Astrocyte of the hippocampus (primary cell): ENCODE data around the gene PLA2G15.
A peak's percentile ranks its signal among the peaks of the same experiment; 100 is the strongest.

Experiments
- DNase-seq: peaks from one replicate; pipeline ENCODE4 v3.0.0; 2011; ENCODE audit warnings: low read depth, low spot score

Gene PLA2G15

GRCh38 chr16:68244903-68245853, at the start of gene PLA2G15:
TSS of gene PLA2G15 (plus strand) at chr16:68245373. CDS start at chr16:68245427, 54 bp downstream.
- peak; percentile 99 for DNase-seq

GRCh38 chr16:68197250-68197649, 47.9 kb upstream of the PLA2G15 start:
- DNase-seq, result peak; percentile 42

- DNase-seq, result peak; percentile 46
Measured at GRCh38 chr16:68200088-68200783, 44.9 kb upstream of the PLA2G15 start.

GRCh38 chr16:68202091-68202519, 43.1 kb upstream of the PLA2G15 start:
- peak; percentile 4 for DNase-seq

- no peak for DNase-seq
Measured at GRCh38 chr16:68206245-68206644, 38.9 kb upstream of the PLA2G15 start.

GRCh38 chr16:68214726-68215125, 30.4 kb upstream of the PLA2G15 start:
- no peak for DNase-seq

GRCh38 chr16:68215302-68215701, 29.9 kb upstream of the PLA2G15 start:
- no peak for DNase-seq

GRCh38 chr16:68216240-68216639, 28.9 kb upstream of the PLA2G15 start:
- no peak for DNase-seq

GRCh38 chr16:68217506-68217905, 27.7 kb upstream of the PLA2G15 start:
- no peak for DNase-seq

- no peak for DNase-seq
Measured at GRCh38 chr16:68219725-68220351, 25.3 kb upstream of the PLA2G15 start.

- DNase-seq, result no peak
Measured at GRCh38 chr16:68223072-68223471, 22.1 kb upstream of the PLA2G15 start.

- no peak for DNase-seq
Measured at GRCh38 chr16:68226116-68226515, 19.1 kb upstream of the PLA2G15 start.

GRCh38 chr16:68227183-68227793, 17.9 kb upstream of the PLA2G15 start:
- DNase-seq, result no peak

GRCh38 chr16:68227850-68228553, 17.2 kb upstream of the PLA2G15 start:
- DNase-seq, result no peak

GRCh38 chr16:68228652-68229051, 16.5 kb upstream of the PLA2G15 start:
- DNase-seq, result no peak

GRCh38 chr16:68229431-68230175, 15.6 kb upstream of the PLA2G15 start:
- peak; percentile 81 for DNase-seq

- DNase-seq, result no peak
Measured at GRCh38 chr16:68230176-68230571, 15.0 kb upstream of the PLA2G15 start.

- no peak for DNase-seq
Measured at GRCh38 chr16:68230956-68231355, 14.2 kb upstream of the PLA2G15 start.

GRCh38 chr16:68231384-68232136, 13.6 kb upstream of the PLA2G15 start:
- no peak for DNase-seq

GRCh38 chr16:68232335-68232734, 12.8 kb upstream of the PLA2G15 start:
- DNase-seq, result no peak
